ENCODE data around the gene PARP3. TPM values are rescaled to one million over a fixed set of nuclear protein-coding genes. Genes with fewer than 3 reads are reported as not detected.
A peak's percentile ranks its signal among the peaks of the same experiment; 100 is the strongest.
"Not testable (repeated sequence)": the region's sequence is repeated elsewhere in the genome, so short reads cannot be mapped to it uniquely, and the experiment has no call there.

The PARP3 gene
- 10 to 100 TPM; 15.8 to 19.0 TPM for total RNA-seq

DNA sequence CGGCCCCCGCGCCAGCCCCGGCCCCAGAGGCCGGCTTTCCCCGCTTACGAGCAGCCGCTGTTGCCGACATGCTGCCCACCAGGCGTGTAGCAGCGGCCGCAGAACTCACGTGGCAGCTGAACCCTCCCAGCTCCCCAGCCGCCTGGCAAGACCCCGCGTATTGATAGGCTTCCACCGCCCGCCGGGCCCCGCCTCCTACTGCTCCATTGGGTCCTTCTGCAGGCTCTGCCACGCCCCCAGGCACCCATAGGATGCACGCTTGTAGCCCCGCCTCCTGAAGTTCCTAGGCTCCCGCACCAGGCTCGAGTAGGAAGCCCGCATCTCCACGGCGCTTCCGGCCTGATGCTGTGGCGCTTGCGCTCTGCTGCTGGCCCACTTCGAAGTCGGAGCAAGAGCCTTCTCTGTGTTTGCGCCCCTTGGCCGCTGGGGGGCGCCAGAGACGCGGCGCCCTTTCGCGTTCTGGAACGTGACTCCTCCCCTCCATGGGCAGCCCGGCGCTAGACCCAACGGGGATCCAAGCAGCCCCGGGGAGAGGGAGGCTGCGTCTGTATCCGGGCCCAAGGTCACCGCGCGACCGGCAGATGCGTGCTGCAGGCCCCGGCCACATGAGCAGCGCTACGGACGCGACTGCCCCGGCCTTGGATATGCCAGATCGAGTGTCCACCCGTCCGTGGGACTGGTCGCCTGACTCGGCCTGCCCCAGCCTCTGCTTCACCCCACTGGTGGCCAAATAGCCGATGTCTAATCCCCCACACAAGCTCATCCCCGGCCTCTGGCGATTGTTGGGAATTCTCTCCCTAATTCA lies at the start of gene PARP3, which contains the start of gene RRP9:
Gene PARP3, plus strand, starts transcription at position 566 of the 805 bp plus-strand sequence. CDS start 993 bp downstream, outside the sequence.
Gene RRP9, minus strand, starts transcription at position 107 of the 805 bp plus-strand sequence. Its CDS starts 37 bp downstream, at position 70.
- CTCF ChIA-PET, result interaction anchor here (0.6 to 4.9 kb wide), 33 partner anchors 11 to 442 kb away, joined by 3 to 65 read pairs (median 3); partner anchors contain the start of genes ABHD14A, ABHD14B, ACY1 and DCAF1
- H3K36me3 Mint-ChIP-seq, result peaks cover 11% of the 10 kb centered on the region
- H3K4me3 Mint-ChIP-seq, result peak within 1 kb of the TSS; percentile 80
- H3K27ac Mint-ChIP-seq, result peak within 1 kb of the TSS; percentile 88
- peaks cover 46% of the 10 kb centered on the region for H3K4me1 Mint-ChIP-seq
- ATAC-seq (peak; percentile 94), DNase-seq (peak; percentile 100)
- no peaks in the 10 kb centered on the region for H3K9me3 Mint-ChIP-seq (ENCODE audit: low read depth)
- H3K27me3 Mint-ChIP-seq, result no peaks in the 10 kb centered on the region

DNA sequence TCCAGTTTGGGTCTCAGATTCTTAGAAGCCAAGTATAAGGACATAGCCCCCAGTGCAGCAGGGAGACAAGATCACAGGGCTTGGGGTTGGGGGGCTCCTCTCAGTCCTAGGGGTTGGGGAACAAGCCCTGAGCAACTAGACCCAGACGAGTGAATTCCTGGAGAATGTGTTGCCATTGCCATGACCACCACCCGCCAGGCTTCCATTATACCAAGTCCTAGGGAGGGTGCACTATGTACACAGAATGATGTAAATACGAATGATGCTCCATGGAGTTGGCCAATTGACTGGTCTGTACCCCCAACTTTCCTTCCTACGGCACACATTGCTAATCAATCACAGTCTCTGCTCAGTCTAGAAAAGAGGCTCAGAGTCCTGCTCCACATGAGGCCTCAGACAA lies 47.8 kb upstream of the PARP3 start:
- DNase-seq, result no peak
- Mint-ChIP-seq H3K27ac (no peak overlapping the region), H3K9me3 (ENCODE audit: low read depth) (no peaks in the 10 kb centered on the region), H3K4me1 (peaks cover 28% of the 10 kb centered on the region), H3K4me3 (no peak overlapping the region), H3K36me3 (no peaks in the 10 kb centered on the region), H3K27me3 (peaks cover 34% of the 10 kb centered on the region)
- CTCF ChIA-PET, result no interaction called here
- no peak for ATAC-seq

DNA sequence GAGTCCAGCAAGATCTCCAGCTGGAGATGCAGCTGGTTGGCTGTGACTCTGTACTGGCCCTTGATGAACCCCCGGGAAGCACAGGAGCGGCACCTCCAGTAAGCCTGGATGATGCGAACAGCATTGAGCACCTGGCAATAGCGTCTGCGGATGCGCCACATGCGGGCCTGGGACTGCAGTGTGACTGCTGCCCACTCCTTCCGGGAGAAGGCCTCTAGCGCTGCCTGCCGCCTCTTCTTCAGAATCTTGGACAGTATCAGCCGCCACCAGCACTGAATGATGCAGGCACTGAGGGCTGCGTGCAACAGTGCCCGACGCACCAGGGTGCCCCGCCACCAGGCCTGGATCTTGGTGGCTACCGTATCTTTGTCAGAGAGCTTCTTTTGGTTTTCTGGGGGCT lies 47.2 kb upstream of the PARP3 start:
- H3K4me3 Mint-ChIP-seq, result no peak overlapping the region
- ATAC-seq, result no peak
- H3K36me3 Mint-ChIP-seq, result no peaks in the 10 kb centered on the region
- no peak for DNase-seq
- H3K27ac Mint-ChIP-seq, result no peak overlapping the region
- peaks cover 26% of the 10 kb centered on the region for H3K4me1 Mint-ChIP-seq
- CTCF ChIA-PET, result no interaction called here
- H3K9me3 Mint-ChIP-seq (ENCODE audit: low read depth), result no peaks in the 10 kb centered on the region
- peaks cover 32% of the 10 kb centered on the region for H3K27me3 Mint-ChIP-seq

DNA sequence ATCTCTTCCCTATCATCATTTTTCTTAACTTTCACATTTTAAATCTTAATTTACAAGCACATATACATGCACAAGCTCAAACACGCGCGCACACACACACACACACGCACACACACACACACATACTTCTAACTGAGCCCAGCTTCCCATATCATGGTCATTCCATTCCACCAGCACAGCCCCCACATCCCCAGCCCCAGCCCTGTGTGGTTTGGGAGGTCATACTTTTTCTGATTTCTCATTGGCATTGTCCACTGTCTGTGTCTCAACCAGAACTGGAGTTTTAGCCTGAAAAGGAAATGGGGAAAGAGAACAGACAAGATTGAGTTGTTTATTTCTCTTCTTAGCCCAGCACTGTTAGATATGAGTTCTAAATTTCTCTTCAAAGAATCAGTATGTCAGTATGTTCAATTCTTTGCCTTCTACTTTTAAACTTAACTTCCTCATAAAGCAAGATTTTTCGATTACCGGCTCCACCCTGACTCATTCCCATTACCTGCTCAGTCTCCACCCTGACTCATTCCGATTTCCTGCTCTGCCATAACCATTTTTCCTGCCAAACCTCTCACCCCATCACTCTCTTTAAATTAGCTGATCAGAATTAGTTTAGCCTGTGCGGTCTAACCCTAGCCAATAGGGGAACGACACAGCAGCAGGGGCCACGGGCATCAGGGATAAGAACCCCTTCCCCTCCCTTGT lies 45.4 kb upstream of the PARP3 start:
- Mint-ChIP-seq H3K4me1 (peaks cover 8% of the 10 kb centered on the region), H3K36me3 (no peaks in the 10 kb centered on the region), H3K27me3 (peaks cover 41% of the 10 kb centered on the region), H3K27ac (no peak overlapping the region), H3K9me3 (ENCODE audit: low read depth) (no peaks in the 10 kb centered on the region), H3K4me3 (no peak overlapping the region)
- ATAC-seq, result no peak
- CTCF ChIA-PET, result no interaction called here
- no peak for DNase-seq

- ATAC-seq (no peak), DNase-seq (no peak)
- Mint-ChIP-seq H3K4me1 (peaks cover 6% of the 10 kb centered on the region), H3K27me3 (peaks cover 43% of the 10 kb centered on the region), H3K36me3 (no peaks in the 10 kb centered on the region), H3K9me3 (ENCODE audit: low read depth) (no peaks in the 10 kb centered on the region), H3K4me3 (no peak overlapping the region), H3K27ac (no peak overlapping the region)
- CTCF ChIA-PET, result no interaction called here
Measured at GRCh38 chr3:51897391-51897790, 44.8 kb upstream of the PARP3 start.

DNA sequence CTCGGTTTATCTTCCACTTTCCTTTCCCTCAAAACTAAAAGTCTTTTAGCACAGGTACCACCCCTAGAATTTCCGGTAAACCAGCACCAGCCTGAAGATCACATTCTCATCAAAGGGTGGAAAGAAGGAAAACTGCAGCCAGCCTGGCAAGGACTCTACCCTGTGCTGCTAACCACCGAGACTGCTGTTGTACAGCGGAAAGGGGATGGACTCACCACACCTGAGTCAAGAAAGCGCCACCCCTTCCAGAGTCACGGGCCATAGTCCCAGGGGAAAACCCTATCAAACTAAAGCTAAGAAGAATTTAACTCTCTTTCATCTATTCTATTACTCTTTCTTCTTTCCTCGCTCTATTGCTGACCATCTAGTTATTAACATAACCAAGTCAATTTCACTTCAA lies 42.1 kb upstream of the PARP3 start:
- H3K9me3 Mint-ChIP-seq (ENCODE audit: low read depth), result not testable (repeated sequence)
- H3K27me3 Mint-ChIP-seq, result peaks cover 46% of the 10 kb centered on the region

DNA sequence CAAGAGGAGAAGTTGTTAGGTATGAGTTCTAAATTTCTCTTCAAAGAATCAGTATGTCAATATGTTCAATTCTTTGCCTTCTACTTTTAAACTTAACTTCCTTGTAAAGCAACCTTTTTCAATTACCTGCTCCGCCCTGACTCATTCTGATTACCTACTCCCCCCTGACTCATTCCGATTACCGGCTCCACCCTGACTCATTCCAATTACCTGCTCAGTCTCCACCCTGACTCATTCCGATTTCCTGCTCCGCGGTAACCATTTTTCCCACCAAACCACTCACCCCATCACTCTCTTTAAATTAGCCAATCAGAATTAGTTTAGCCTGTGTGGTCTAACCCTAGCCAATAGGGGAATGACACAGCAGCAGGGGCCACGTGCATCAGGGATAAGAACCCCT lies 39.8 kb upstream of the PARP3 start:
- peak; percentile 59 for DNase-seq
- CTCF ChIA-PET, result not testable (repeated sequence)

More for the DNA sequence above, 42.1 kb upstream of the PARP3 start:
- H3K27ac Mint-ChIP-seq, H3K4me1 Mint-ChIP-seq, H3K36me3 Mint-ChIP-seq, ATAC-seq, H3K4me3 Mint-ChIP-seq: not testable (repeated sequence)
- CTCF ChIA-PET, result interaction anchor here (0.6 kb wide), 1 partner anchor 13 kb away, joined by 3 read pairs; no protein-coding TSS in a partner anchor
- DNase-seq, result peak; percentile 35

DNA sequence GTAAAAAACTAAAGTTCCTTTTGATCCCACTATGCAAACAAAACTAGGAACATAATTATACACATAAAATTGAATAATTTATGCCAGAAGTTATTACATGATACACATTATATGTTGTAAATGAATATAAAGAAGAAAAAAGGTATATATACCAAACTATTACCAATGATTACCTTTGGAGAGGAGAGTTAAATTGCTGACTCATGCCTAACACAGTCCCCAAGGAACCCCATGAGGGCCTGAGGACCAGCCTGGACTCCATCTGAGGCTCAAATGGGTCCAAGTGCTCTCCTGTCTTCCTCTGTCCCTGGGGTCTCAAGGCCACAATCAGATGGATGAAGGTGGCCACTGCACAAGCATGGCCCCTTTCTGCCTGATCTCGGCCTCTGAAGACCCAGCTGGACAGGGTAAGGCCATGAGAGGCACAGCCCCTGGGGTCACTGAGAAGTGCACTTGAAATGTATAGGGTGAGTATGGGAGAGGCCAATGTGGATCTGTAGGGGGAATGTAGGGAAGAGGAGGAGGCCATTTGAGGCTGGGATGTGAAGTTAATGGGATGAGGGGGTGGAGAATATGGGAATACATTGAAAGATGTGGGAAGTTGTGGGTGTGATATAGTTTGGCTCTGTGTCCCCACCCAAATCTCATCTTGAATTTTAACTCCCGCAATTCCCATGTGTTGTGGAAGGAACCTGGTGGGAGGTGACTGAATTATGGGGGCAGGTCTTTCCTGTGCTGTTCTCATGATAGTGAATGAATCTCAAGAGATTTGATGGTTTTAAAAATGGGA lies 37.9 kb upstream of the PARP3 start:
- ATAC-seq, result no peak
- Mint-ChIP-seq H3K9me3 (ENCODE audit: low read depth) (peaks cover 12% of the 10 kb centered on the region), H3K36me3 (peaks cover 7% of the 10 kb centered on the region), H3K4me3 (no peak overlapping the region), H3K27me3 (peaks cover 39% of the 10 kb centered on the region), H3K27ac (no peak overlapping the region), H3K4me1 (peaks cover 6% of the 10 kb centered on the region)
- no peak for DNase-seq
- CTCF ChIA-PET, result no interaction called here

More for the DNA sequence above, 39.8 kb upstream of the PARP3 start:
- not testable (repeated sequence) for ATAC-seq; H3K27ac Mint-ChIP-seq; H3K36me3 Mint-ChIP-seq; H3K4me3 Mint-ChIP-seq; H3K9me3 Mint-ChIP-seq (ENCODE audit: low read depth); H3K4me1 Mint-ChIP-seq
- peaks cover 41% of the 10 kb centered on the region for H3K27me3 Mint-ChIP-seq

DNA sequence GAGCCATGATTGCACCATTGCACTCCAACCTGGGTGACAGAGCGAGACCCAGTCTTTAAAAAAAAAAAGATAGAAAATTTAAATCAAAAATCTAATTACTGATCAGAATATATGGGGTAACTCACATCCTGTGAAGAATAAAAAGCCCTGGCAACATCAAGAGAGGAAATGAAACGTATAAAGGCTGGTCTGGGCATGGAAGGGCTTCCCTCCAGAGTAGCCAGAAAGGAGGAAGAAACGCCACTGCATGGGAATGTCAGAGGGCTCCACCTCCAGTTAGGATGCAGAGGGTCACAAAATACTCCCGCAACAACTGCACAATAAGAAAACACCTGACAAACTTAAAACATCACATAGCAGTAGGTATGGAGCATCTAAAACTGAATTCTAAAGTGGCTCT lies 34.1 kb upstream of the PARP3 start:
- Mint-ChIP-seq H3K9me3 (ENCODE audit: low read depth) (peaks cover 13% of the 10 kb centered on the region), H3K27me3 (peaks cover 19% of the 10 kb centered on the region), H3K36me3 (peaks cover 7% of the 10 kb centered on the region), H3K4me3 (no peak overlapping the region), H3K27ac (no peak overlapping the region), H3K4me1 (no peaks in the 10 kb centered on the region)
- no peak for DNase-seq
- no peak for ATAC-seq
- CTCF ChIA-PET, result no interaction called here

- no peak overlapping the region for H3K4me3 Mint-ChIP-seq
- ATAC-seq (no peak), DNase-seq (no peak)
- H3K4me1 Mint-ChIP-seq, result no peaks in the 10 kb centered on the region
- H3K27me3 Mint-ChIP-seq, result peaks cover 18% of the 10 kb centered on the region
- CTCF ChIA-PET, result no interaction called here
- H3K27ac Mint-ChIP-seq, result no peak overlapping the region
- H3K9me3 Mint-ChIP-seq (ENCODE audit: low read depth), result no peaks in the 10 kb centered on the region
- no peaks in the 10 kb centered on the region for H3K36me3 Mint-ChIP-seq
Measured at GRCh38 chr3:51916418-51916817, 25.7 kb upstream of the PARP3 start.

- CTCF ChIA-PET, result no interaction called here
- no peak overlapping the region for H3K4me3 Mint-ChIP-seq
- H3K4me1 Mint-ChIP-seq, result no peaks in the 10 kb centered on the region
- H3K9me3 Mint-ChIP-seq (ENCODE audit: low read depth), result no peaks in the 10 kb centered on the region
- ATAC-seq, result no peak
- H3K36me3 Mint-ChIP-seq, result no peaks in the 10 kb centered on the region
- H3K27ac Mint-ChIP-seq, result no peak overlapping the region
- peak; percentile 12 for DNase-seq
- peaks cover 20% of the 10 kb centered on the region for H3K27me3 Mint-ChIP-seq
Measured at GRCh38 chr3:51921081-51921578, 21.0 kb upstream of the PARP3 start.

DNA sequence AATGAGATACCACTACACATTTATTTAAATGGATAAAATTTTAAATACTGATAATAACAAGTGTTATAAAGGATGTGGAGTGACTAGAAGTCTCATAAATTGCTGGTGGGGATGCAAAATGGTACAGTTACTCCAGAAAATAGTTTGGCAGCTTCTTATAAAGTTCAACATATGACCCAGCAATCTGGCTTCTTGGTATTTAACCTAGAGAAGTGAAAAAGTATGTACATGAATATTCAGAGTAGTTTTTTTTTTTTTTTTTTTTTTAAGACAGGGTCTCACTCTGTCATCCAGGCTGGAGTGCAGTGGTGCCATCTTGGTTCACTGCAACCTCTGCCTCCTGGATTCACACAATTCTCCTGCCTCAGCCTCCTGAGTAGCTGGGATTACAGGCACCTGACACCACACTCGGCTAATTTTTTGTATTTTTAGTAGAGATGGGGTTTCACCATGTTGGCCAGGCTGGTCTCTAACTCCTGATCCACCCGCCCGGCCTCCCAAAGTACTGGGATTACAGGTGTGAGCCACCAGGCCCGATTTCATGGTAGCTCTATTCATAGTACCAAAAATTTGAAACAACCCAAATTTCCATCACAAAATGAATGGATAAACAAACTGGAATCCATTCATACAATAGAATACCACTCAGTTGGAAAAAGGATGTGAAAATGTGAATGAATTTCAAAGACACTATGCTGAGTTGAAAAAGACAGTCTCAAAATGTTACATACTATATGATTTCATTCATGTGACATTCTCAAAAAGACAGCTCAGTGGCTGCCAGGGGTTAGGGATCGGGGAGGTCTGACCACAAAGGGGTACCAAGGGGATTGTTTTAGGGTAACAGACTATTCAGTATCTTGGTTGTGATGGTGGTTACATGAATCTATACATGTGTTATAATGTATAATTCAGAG lies 14.8 kb upstream of the PARP3 start:
- Mint-ChIP-seq H3K27me3 (peaks cover 2% of the 10 kb centered on the region), H3K27ac (no peak overlapping the region), H3K4me1 (no peaks in the 10 kb centered on the region), H3K4me3 (no peak overlapping the region), H3K9me3 (ENCODE audit: low read depth) (no peaks in the 10 kb centered on the region), H3K36me3 (peaks cover 8% of the 10 kb centered on the region)
- DNase-seq, result no peak
- CTCF ChIA-PET, result interaction anchor here (0.6 kb wide), 1 partner anchor 432 kb away, joined by 3 read pairs; no protein-coding TSS in a partner anchor
- ATAC-seq, result no peak

All from activated CD8-positive, alpha-beta memory T cell treated with anti-CD3 and anti-CD28 coated beads, Interleukin-2, amount 10 ng/mL, durations not matched to agents 7 days and 5 days (primary cell).